ENCODE data around the gene STX16.
"Not testable (repeated sequence)": the region's sequence is repeated elsewhere in the genome, so short reads cannot be mapped to it uniquely, and the experiment has no call there.

The STX16 gene

DNA sequence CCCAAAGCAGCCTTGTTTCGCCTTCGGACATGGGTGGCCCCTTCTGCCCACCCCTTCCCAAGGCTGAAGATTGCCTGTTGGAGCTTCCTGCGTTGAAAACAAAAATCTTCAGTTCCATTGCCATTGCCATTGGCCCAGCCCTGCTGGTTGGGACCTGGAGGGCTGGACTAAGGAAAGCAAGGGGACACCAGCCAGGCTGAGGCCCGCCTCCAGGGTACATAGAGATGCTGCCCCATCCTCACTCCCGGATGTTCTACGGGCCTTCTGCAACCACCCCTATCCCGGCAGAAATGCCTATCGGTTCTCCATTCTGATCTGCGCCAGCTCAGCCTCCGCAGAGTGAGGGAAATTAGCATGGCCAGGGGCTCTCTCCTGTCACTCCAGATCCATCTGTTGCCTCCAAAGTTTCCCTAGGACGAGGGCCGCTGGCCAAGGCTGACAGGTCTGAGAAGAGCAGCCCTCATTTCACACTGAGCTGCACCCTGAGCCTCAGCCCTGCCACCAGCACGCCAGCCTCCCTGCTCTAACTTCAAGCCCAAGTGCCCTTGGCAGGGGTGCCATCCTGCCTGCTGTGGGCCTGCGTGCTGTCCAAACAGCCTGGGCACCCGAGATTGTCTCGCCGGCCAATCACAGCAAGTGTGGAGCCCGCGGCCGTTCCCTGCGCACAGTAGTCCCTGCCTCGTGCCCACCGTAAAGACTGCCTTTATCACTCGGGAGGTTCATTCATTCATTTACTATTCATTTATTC lies 13.4 kb upstream of the STX16 start:
- DNase-seq: no peak

DNA sequence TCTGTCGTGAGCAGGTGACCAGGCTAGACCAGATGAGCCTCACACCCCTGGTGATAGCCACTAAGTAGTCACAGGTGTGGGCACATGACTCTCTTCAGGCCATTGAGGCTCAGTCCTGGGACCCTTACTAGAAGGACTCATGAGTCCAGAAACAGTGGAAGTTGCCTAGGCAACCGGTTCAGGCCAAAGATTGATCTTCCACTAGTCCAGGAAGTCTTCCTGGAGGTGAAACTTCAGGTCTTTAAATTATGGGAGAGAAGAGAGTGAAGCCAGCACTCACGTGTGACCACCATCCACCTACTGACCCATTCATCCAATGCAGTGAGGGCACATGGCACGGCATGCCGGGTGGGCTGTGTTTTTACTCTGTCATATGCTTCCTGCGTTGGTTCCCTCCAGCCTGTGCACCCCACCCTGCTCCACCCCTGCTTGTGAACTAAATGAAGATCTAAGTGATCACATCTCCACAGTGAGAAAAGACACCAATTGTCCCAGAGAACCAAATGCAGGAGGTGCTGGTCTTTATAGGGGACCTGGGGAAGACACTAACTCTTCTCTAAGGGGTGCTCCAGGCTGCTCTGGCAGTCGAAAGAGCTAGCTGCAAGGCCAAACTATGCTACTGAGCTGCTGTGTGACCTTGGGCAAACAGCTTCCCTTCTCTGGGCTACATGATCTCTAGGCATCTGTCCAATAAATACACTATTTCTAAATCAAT lies 12.5 kb upstream of the STX16 start:
- DNase-seq: no peak

DNA sequence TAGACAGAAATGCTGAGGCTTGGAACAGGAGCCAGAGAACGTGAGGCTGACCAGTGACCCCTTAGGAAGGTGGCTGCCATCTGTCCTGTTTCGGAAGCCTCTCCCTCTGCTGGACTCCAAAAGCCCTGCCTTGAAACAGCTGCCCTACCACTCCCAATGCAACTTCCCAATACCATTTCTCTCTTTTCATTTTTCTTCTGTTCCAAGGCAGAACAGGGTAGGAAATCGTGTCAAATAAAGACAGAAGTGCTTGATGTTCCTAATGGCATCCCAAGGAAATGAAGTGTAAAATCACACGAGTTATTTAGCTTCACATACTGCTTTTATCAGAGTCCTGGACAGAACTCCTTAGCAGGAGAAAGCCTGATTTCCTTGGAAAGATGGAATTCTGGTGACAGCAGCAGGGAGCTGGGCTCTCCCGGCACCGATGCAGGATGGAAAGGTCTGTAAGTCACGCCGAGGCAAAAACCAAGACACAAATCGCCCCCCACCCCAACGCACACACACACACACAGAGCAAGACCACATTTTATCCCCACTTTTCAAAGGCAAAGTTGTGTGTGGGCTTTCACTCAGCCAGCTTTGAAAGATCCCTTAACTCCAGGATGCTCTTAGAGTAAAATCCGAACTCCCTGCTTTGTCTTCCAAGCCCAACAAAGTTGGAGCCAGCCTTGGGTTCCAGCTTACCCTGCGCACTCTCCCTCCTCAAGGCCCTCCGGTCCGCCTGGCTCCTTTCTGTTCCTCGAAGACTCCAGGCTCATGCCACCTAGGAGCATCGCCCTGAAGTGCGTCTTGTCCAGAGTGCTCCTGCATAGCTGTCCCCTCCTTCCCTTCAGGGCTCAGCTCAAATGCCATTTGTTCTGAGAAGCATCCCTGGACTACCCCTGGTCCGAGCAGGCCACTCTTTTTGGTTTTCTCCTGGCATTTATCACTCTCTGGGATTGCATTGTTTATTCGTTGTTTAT lies 11.6 kb upstream of the STX16 start:
- DNase-seq: no peak

DNA sequence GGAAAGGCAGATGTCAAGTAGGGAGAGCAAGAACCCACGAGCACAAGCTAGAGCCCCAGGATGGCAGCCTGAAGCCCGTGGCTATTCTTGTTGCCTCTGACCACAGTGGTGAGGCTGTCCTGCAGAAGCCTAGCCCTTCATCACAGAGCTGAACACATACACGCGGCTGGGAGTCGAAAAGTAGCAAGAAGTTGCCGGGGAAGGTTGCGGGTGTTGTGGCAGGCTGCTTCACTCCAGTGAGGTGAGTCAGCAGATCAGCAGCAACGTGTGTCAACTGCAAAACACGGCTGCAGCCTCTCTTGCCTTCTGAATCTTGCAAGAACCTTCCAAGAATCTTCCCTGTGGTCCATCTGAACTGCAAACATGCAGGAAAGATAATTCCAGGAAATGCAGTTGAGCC lies 10.6 kb upstream of the STX16 start:
- no peak for DNase-seq

DNA sequence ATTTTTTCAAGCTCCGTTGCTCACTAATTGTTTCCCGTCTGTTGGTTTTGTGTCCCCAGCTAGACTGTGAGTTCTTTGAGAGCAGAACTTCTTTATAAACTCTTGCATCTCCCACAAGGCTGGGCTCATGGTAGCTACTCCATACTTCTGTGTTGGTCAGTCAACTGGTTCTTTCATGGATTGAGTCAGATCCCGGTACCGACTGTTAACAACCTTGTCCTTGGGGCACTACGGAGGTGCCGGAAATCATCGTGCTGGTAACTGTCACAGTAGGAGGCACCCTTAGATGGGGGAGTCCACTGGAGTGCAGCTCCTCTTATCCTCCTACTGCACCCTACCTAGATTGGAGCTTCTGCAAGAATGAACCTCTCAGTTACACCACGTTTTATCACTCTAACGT lies 8.6 kb upstream of the STX16 start:
- DNase-seq: no peak

DNA sequence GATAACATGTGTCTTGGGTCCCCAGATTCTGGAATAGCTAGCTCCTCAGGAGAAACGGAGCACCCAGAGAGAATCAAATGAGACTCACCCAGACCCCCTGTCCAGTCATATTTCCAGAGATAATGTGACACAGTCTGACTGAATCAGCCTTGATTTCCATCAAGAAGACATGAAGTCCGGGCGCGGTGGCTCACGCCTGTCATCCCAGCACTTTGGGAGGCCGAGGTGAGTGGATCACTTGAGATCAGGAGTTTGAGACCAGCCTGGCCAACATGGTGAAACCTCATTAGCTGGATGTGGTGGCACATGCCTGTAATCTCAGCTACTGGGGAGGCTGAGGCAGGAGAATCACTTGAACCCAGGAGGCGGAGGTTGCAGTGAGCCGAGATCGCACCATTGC lies 8.2 kb upstream of the STX16 start:
- not testable (repeated sequence) for DNase-seq

DNA sequence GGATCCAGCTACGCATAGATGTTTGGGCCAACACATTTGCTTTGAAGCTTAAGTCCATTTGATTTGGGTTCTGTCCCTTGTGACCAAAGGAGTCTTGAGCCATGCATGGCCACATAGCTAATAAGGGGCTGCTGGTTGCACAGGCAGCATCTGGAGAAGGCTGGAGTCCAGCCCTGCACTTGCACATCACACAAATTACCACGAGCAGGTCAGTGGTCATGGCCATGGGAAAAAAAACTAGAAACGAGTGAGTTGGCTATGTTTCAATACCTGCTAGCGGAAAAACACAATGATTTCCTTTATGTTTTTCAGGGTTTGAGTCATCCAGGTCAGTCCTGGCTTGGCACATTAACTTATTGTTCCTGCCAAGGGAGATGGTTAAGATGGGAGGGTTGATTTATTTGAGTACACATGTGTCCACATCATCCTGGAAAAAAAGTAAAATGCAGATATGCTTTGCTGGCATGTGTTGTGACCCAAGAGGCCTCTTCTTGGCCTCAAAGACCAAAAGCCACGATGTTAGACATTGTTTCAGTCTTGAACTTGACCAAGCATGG lies 5.6 kb upstream of the STX16 start:
- no peak for DNase-seq

DNA sequence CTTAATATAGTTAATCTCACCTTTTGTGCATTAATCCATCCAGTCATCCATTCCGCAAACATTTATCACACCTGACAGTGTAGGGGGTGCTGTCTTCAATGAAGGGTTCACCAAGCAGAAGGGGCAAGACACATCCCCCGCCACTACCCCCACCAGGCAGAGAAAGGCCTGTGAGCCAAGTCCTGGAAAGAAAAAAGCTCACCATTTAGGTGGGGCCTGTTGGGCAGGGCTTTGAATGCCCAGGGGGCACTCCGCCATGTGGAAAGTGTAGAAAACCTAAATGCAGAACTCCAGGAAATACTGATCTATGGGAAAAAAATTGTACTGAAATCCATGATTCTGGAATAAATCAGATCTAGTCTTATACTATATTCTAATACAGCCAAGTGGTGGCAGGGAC lies 4.8 kb upstream of the STX16 start:
- no peak for DNase-seq

DNA sequence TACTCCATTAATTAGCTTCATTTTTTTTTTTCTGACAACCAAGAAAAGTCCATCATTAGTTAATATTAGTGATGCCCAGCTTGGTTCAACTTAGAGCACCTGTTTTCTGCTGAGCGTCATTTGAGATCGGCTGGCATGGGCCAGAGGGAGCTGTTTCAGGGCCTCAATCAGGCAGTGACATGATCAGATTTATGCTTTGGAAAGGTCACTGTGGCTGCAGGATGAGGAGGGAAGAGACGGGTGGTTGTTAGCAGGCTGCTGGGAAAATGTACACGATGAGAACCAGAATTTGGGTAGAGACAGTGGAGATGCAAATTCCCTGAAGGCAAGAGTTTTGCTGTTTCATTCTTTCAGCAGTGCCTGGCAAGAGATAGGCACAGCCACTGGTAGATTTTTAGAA lies 4.4 kb upstream of the STX16 start:
- DNase-seq: no peak

DNA sequence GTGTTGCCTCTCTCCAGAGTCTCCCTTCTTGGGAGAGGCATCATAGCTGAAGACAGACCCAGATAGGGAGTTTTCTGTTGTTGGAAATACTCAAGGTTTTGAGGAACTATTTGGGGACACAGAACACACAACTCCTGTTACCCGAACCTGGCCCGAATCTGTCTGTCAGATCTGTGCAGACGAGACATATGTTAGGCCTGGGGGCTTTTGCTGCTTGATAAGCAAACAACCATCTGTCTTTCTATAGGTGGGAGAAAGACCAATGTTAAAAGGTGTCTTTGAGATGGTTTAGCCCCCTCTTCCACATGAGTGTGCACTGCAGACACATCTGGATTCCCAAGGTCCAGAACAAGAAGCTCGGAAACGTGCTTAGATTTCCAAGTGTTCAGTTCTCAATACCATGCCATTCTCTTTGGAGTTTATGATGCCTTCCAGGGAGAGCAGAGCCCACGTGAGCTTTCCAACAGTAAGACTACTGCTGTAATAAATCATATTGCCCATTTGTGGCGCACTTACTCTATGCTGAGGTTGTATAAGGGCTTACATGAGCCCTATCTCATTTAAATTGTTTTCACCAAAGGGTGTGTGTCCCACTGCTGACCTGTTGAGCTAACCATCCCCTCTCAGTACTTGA lies 3.8 kb upstream of the STX16 start:
- no peak for DNase-seq

DNA sequence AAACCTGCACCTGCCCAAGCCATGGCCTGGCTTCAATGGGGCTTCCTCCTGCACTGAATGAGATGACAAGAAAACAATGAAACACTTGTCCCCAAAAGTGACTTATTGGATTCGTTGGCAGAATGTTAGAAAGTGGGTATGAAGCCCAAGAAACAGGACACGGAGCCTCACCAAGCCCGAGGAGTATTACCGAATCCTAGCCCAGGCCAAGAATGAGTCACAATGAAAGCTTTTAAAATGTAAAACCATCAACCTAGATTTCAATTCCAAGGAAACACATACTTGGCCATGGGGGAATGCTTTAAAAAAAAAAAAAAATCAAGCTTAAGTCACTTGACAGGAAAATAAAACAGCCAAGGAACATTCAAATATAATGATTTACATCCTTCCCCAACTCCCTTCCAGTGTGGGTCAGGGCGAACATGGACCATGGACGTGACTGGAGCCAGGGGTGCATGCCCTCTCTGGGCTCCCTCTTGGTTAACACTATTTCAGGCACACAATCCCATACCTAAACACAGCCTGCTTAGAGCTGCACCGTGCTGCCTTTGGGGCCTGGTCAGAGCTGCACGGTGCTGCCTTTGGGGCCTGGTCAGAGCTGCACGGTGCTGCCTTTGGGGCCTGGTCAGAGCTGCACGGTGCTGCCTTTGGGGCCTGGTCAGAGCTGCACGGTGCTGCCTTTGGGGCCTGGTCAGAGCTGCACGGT lies 3.1 kb upstream of the STX16 start:
- DNase-seq: no peak

DNA sequence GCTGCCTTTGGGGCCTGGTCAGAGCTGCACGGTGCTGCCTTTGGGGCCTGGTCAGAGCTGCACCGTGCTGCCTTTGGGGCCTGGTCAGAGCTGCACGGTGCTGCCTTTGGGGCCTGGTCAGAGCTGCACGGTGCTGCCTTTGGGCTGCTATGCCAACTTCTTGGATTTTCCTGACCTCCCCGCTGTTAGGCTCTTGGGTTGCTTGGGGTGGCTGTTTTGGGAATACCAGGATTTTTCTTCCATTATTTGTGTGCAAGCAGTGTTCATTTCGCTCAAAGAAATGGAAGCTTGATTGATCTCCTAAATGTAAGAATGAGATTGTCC lies 2.6 kb upstream of the STX16 start:
- DNase-seq: not testable (repeated sequence)

DNA sequence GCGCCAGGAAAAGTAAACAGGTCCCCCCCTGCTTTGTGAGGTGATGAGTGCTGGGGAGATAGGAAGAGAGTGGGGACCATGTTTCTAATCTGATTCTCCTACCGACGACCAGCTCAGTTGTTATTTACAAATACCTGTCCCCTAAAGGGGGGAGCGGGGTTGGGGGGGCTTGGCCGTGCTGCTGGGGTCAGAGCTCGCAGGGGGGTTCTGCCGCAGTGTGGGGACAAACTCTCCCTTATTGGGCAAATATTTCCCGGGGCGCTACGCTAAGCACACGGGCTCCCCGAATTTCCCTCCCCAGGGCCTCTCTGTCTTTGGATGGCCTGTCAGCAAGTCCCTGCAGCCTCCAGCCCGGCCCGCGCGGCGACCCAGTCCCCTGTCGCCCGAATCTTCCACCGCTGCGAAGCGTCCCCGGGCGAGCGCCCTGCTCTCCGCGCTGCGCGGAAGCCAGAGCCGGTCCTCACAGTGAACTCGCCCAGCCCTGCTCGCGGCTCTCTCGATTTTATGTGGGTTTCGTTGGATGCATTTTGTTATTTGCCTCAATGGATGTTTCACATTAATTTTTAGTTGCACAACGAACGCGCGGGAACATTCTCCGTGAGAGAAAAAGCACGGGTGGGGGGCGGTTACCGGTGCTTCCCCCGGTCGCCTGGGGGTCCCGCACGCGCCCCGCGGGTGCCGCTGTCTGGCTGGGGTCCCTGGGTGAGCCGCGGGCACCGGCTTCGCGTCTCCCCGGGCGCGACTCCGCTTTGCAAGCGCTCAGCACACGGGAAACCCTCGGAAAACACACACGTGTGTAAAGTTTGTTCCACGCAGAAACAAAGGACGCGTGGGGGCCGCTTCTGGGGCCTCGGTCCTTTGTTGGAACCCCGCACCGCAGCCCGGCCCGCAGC lies 1.5 kb upstream of the STX16 start:
- no peak for DNase-seq

DNA sequence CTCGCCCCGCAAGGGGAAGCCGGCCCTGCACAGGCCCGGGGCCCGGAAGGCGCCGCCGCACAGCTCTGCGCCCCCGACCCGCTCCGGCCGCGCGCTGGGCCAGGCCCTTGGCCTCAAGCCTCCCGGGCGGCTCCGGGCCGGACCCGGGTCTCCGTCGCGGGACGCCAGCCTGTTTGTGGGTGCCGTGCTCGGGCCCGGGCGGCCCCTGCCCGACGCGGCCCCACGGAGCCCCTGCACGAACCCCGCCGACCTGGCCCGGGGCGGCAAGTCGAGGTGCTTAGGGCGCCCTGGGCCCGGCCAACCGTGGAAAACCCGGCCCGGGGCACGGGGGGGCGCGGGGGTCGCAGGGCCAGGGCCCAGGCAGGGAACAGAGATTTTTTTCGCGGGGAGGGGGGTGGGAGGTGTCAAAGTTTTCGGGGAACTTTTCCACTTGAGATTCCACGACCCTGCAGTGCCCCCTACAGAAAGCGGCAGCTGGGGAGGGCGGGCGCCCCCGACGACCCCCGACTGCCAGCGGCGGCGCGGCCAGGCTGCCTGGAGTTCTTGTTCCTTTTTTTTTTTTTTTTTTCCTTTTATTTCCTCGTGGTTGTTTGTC lies 805 bp upstream of the STX16 start:
- DNase-seq: no peak

DNA sequence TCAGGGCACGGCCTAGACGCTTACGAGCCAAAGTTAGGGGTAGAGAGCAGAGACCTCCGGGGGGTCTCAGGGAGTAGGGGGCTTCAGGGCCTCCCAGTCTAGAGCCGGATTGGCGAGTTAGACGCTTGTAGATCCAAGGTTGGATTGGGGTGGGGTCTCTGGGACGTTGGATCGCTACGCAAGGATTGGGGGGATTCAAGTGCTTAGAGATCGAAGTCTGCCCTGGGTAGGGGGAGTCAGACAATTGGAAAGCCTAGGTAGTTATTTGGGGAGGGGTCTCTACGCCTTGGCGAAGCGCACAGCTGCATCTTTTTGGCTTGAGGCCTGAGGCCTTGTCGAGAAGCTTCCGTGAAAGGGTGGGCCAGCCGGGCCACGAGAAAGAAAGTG lies 469 bp downstream of the STX16 start:
- no peak for DNase-seq

DNA sequence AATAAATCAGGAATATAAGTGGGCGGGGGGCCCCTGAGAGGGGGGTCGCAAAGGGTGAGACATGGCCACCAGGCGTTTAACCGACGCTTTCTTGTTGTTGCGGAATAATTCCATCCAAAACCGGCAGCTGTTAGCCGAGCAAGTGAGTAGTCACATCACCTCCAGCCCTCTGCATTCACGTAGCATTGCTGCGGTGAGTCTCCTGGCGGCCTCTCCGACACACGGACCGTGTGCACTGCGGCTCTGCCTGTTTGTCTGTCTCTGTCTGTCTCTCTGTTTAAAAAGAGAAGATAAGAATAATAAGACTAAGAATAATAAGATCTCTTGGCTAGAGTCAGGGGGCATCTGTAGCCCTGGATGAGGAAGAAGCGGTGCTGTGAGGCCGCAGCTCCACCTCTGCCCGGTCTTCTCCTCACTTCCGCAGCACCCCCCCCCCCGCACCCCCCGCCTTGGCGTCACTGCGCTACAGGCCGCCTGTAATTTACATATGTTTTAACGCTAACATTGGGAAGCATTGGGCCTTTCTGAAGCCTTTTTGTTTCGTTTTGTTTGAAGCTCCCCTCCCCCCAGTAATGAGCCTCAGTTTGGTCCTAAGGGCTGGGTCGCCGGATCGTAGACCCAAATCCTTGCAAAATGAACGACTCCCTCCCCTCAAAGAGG lies 993 bp downstream of the STX16 start:
- DNase-seq: no peak

DNA sequence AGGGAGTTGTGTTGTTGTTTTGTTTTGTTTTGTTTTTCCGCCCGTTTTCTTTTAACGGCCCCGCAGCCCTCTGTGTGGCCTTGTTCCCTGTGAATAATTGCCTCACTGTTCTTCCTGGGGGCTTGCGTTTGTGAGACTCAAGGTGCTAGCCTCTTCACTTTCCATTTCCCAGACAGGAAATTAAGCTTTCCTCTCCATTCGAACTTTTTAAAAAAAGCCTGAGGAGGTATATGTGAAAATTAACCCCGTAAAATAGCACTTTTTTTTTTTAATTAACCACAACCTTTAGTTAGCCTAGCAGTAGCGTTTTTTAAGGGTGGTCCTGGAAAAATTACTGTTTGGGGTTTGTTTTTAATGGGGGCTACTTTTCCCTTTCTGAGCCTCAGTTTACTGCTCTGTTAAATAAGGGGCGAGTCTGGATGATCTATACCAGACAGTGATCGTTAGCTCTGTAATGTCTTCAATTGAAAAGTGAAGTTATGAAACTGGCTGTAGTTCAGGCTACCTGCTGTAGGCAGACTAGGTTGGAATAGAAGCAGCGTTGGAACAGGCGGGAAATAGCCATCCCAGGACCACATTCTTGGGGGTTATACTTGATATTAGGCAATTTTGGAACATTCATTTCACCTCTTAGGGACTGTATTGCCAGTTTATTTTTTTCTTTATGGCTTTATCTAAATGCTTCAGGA lies 1.7 kb downstream of the STX16 start:
- DNase-seq: no peak

DNA sequence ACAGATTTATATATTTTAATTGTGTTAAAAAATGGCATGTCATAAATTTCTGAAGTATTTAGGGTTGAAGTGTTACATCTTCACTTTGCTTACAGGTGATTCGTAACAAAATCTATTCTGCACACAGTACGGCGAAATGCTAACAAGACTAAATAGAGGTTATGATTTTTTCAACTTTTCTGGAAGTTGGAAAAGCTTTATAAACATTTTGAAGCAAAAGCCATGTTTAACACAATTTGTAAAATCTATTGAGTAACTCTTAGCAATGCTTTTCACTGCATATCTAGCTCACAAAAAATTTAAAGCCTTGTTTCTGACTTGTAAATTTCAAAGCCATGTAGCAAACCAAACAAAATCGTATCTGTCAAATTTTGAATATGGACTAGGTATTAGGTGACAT lies 3.3 kb downstream of the STX16 start:
- no peak for DNase-seq

DNA sequence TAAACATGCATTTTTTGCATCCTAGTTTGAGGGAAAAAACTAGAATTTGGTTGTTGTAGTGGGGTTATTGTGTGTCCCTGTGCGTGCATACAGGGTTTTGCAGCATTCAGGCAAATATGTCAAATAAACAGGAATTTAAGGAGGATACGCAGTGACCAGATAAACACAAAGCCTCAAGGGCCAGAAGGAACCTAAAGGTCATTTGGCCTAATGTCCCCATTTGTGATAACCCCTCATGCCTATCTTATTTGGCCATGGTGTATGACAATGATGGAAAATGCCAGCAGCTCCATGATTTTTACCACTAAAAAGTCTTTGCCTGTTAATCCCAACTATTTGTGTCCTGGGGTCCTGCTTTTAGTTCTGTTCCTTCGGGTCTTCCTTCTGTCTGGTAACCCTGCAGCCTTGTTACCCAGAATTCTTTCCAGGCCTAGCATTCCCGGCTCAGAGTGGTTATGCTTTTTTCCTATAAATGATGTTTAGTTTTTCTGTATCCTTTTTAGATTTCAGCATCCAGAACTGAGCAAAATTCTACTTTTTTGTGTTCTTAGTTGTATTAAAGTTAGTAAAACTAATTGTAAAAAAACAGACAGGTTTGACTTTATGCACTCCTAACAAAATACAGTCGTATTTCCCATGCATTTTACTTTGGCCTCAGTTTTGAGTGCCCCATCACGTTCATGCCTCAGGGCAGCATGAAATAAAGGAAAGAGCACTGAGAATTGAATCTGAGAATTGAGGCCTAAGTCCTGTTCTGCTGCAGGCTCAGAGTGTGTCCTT lies 4.4 kb downstream of the STX16 start:
- no peak for DNase-seq

All from NCI-H1436 treated with DMSO at 0.1 percent for 48 hours (cell line).